Endothelial cell of umbilical vein (primary cell): Measurements from ENCODE around the gene SLC12A1. TPM values are rescaled to one million over a fixed set of nuclear protein-coding genes. Genes with fewer than 3 reads are reported as not detected.

Experiments used
- BruUV-seq: library from RNA; stranded (reverse); fragments of 400-500 nt; replicated peaks from 2 replicates; lab custom pipeline; 2021; lab: Mats Ljungman, UMichigan
- CTCF ChIA-PET: fragments of 300-600, 350-600 bp; sonication (Branson Sonifier 250); formaldehyde crosslinking; loops from one replicate; lab custom pipeline; 2021; ENCODE audit warnings: antibody characterized with exemption, inconsistent platforms; lab: Charles Lee
- POLR2A ChIA-PET: fragments of 300-600, 350-600 bp; sonication (Branson Sonifier 250); formaldehyde crosslinking; loops from one replicate; lab custom pipeline; 2021; ENCODE audit warnings: antibody characterized with exemption, inconsistent platforms; lab: Charles Lee
- DNase-seq: peaks from one replicate; pipeline ENCODE4 v3.0.0-alpha.2; 2011; ENCODE audit warnings: low read depth, low spot score
- FAIRE-seq: peaks from 2 replicates; lab custom pipeline; 2011; peaks lifted over from hg19 to GRCh38; lab: Jason Lieb, UNC
- H2AFZ ChIP-seq: 2 replicates; pipeline ENCODE4 v1.6.0; 2012; ENCODE audit warnings: low read depth, low read length, control low read depth, inconsistent platforms
- H3K27ac ChIP-seq: 2 replicates; pipeline ENCODE4 v1.5.1; 2011; ENCODE audit warnings: low read depth, mild to moderate bottlenecking, control low read depth, low read length, moderate library complexity; ENCODE audit not compliant: insufficient read depth
- H3K27me3 ChIP-seq, 2 experiments: 2 replicates each; pipeline versions ENCODE4 v1.6.0 to v1.6.1; 2011; ENCODE audit warnings: low read length in 2 of 2, mixed read lengths in 1 of 2; ENCODE audit not compliant: control insufficient read depth in 2 of 2, insufficient read depth in 2 of 2
- H3K36me3 ChIP-seq, 2 experiments: 2 replicates in 1 of 2; 3 replicates in 1 of 2; pipeline ENCODE4 v1.5.1; 2011; ENCODE audit warnings: low read length in 2 of 2, mild to moderate bottlenecking in 1 of 2, moderate library complexity in 1 of 2; ENCODE audit not compliant: control insufficient read depth in 2 of 2, insufficient read depth in 2 of 2; ENCODE audit errors: extremely low read depth in 1 of 2
- H3K4me1 ChIP-seq: 3 replicates; pipeline ENCODE4 v1.5.1; 2011; ENCODE audit warnings: mild to moderate bottlenecking, low read length; ENCODE audit not compliant: control insufficient read depth, insufficient read depth; ENCODE audit errors: extremely low read depth
- H3K4me2 ChIP-seq: 2 replicates; pipeline ENCODE4 v1.6.1; 2011; ENCODE audit warnings: low read length, control low read depth, mixed read lengths; ENCODE audit not compliant: insufficient read depth
- H3K4me3 ChIP-seq, 3 experiments: fragments of 200-600 bp in 1 of 3; sonication (generic), shearing (Covaris generic) in 1 of 3; replicated peaks in 1 of 3; 2 replicates each; pipeline ENCODE4 v1.5.1; 2011 to 2016; ENCODE audit warnings: control low read depth in 3 of 3, low read length in 3 of 3, mild to moderate bottlenecking in 2 of 3, inconsistent platforms in 1 of 3, low read depth in 1 of 3, moderate library complexity in 1 of 3; ENCODE audit not compliant: insufficient read depth in 1 of 3
- H3K79me2 ChIP-seq: 2 replicates; pipeline ENCODE4 v1.6.0; 2012; ENCODE audit warnings: low read length, inconsistent platforms; ENCODE audit not compliant: control insufficient read depth, insufficient read depth
- H3K9ac ChIP-seq: replicated peaks from 2 replicates; pipeline ENCODE3; 2011; ENCODE audit warnings: low read length, control low read depth; ENCODE audit not compliant: insufficient read depth; ENCODE audit errors: extremely low read depth
- H3K9me1 ChIP-seq: replicated peaks from 3 replicates; pipeline ENCODE4 v1.6.0; 2011; ENCODE audit warnings: mild to moderate bottlenecking, low read length; ENCODE audit not compliant: control insufficient read depth, insufficient read depth; ENCODE audit errors: extremely low read depth
- H3K9me3 ChIP-seq: replicated peaks from 2 replicates; pipeline ENCODE4 v1.5.1; 2012; ENCODE audit warnings: low read length, inconsistent platforms; ENCODE audit not compliant: control insufficient read depth, insufficient read depth
- H4K20me1 ChIP-seq: replicated peaks from 2 replicates; pipeline ENCODE3; 2011; ENCODE audit warnings: mild to moderate bottlenecking, low read length; ENCODE audit not compliant: control insufficient read depth, insufficient read depth; ENCODE audit errors: extremely low read depth
- CTCF ChIP-seq, 2 donors: IDR thresholded peaks; 1 replicate in 1 of 2; 2 replicates in 1 of 2; pipeline ENCODE4 v1.5.1; 2011; ENCODE audit warnings: low read length in 2 of 2, mild to moderate bottlenecking in 2 of 2, moderate library complexity in 2 of 2, control low read depth in 1 of 2, inconsistent platforms in 1 of 2, low read depth in 1 of 2; ENCODE audit not compliant: insufficient read depth in 1 of 2; ENCODE audit errors: extremely low read depth in 1 of 2
- EZH2 ChIP-seq: IDR thresholded peaks from 2 replicates; pipeline ENCODE4 v1.6.1; 2012; ENCODE audit warnings: borderline replicate concordance, low read depth, mild to moderate bottlenecking, moderate library complexity, low read length, inconsistent platforms; ENCODE audit not compliant: severe bottlenecking
- FOS ChIP-seq: IDR thresholded peaks from 2 replicates; pipeline ENCODE4 v1.6.1; 2011; ENCODE audit warnings: mild to moderate bottlenecking, low read length, moderate library complexity, borderline replicate concordance; ENCODE audit not compliant: insufficient read depth
- GATA2 ChIP-seq: IDR thresholded peaks from 2 replicates; pipeline ENCODE4 v1.7.0; 2011; ENCODE audit warnings: low read depth, mild to moderate bottlenecking, moderate library complexity, mixed read lengths, low read length; ENCODE audit not compliant: insufficient read length, insufficient read depth
- JUN ChIP-seq: IDR thresholded peaks from 2 replicates; pipeline ENCODE4 v1.6.1; 2011; ENCODE audit warnings: borderline replicate concordance, low read depth; ENCODE audit not compliant: insufficient read length, insufficient read depth
- MAX ChIP-seq: IDR thresholded peaks from 2 replicates; pipeline ENCODE4 v1.6.1; 2011; ENCODE audit not compliant: insufficient read depth, insufficient read length
- MYC ChIP-seq: IDR thresholded peaks from one replicate; pipeline ENCODE4 v1.6.1; 2011; ENCODE audit warnings: mild to moderate bottlenecking, low read depth, low read length
- POLR2A ChIP-seq: IDR thresholded peaks from 2 replicates; pipeline ENCODE4 v1.6.1; 2012; ENCODE audit warnings: low read depth, mild to moderate bottlenecking, control low read depth, low read length
- POLR2AphosphoS5 ChIP-seq: IDR thresholded peaks from 2 replicates; pipeline ENCODE4 v1.6.1; 2012; ENCODE audit warnings: low read depth, mild to moderate bottlenecking, control low read depth, low read length, moderate library complexity; ENCODE audit not compliant: insufficient read depth
- dilution Hi-C: fragments of 300-500 bp; cut with MboI; formaldehyde crosslinking; loops from one replicate; pipeline ENCODE4 v1.15.0; 2019; ENCODE audit warnings: low sequenced_read_pairs; ENCODE audit not compliant: extremely low pct_ligation_motif_present
- intact Hi-C: fragments of 100-400 bp; cut with micrococcal nuclease; formaldehyde crosslinking; loops from one replicate; pipeline ENCODE4 v1.10.0; 2022
- polyA plus RNA-seq, 4 experiments: library from polyadenylated mRNA; depleted of rRNA in 3 of 4; stranded (reverse) in 3 of 4; unstranded in 1 of 4; fragments of >200 nt; gene quantifications; 2 replicates each; pipeline versions ENCODE4 v1.2.1 to v1.2.3, GENCODE V29; 2011 to 2012; ENCODE audit warnings: missing spikeins in 1 of 4
- total RNA-seq: library from RNA; stranded (reverse); gene quantifications from 2 replicates; pipeline ENCODE4 v1.2.3, GENCODE V29; 2021

The SLC12A1 gene
- total and polyA plus RNA-seq, 2 donors (not counting 3 experiments of a cell fraction or from before 2014, with no cell fraction given), result not detected

GRCh38 chr15:48186271-48186670 is 19.8 kb upstream of the SLC12A1 start:
- Histone ChIP-seq H3K36me3 (no peaks in the 10 kb centered on the region), H4K20me1 (no peaks in the 10 kb centered on the region), H3K9me1 (no peaks in the 10 kb centered on the region), H3K9ac (no peak overlapping the region), H3K4me3 (no peak overlapping the region), H2AFZ (no peak overlapping the region), H3K4me1 (no peaks in the 10 kb centered on the region), H3K27ac (no peak overlapping the region), H3K4me2 (no peak overlapping the region), H3K79me2 (no peaks in the 10 kb centered on the region), H3K27me3 (peaks cover 5 to 11% of the 10 kb centered on the region in 2 experiments), H3K9me3 (no peaks in the 10 kb centered on the region)
- no TSS peak for BruUV-seq
- CTCF ChIA-PET, result no interaction called here
- intact Hi-C loops (no loop called here), dilution Hi-C loops (no loop called here)
- TF ChIP-seq JUN (no peak), POLR2A (no peak), FOS (no peak), MAX (no peak), CTCF (IDR thresholded peaks at IDR 0.05; ENCODE audit: extremely low read depth in 1 of 2, insufficient read depth in 1 of 2, low read depth in 1 of 2, low read length in 2 of 2) (no peak), EZH2 (no peak), MYC (no peak), POLR2AphosphoS5 (no peak), GATA2 (no peak)
- POLR2A ChIA-PET, result no interaction called here
- DNase-seq, result no peak
- no peak for FAIRE-seq
